ENCODE data around the gene TMEM87A.
"Not testable (repeated sequence)": the region's sequence is repeated elsewhere in the genome, so short reads cannot be mapped to it uniquely, and the experiment has no call there.

The TMEM87A gene

GRCh38 chr15:42239528-42240182, 33.6 kb downstream of the TMEM87A start:
- H3K36me3 ChIP-seq (replicated peaks): peaks cover 21% of the 10 kb centered on the region
- no peak overlapping the region for H3K4me3 ChIP-seq
- in situ Hi-C loops (cut with MboI; ENCODE audit: low sequenced_read_pairs): no loop called here
- H3K9me3 ChIP-seq: no peaks in the 10 kb centered on the region
- no peaks in the 10 kb centered on the region for H3K4me1 ChIP-seq
- H3K27me3 ChIP-seq (ENCODE audit: low read depth): no peaks in the 10 kb centered on the region
- DNase-seq (ENCODE audit: low spot score in 2 of 2): no peak

- no peak for DNase-seq (ENCODE audit: low spot score in 2 of 2)
Observed at GRCh38 chr15:42233107-42233506, 40.1 kb downstream of the TMEM87A start.

GRCh38 chr15:42232606-42233005, 40.6 kb downstream of the TMEM87A start:
- in situ Hi-C loops (cut with MboI; ENCODE audit: low sequenced_read_pairs): no loop called here
- Histone ChIP-seq H3K9me3 (no peaks in the 10 kb centered on the region), H3K4me1 (no peaks in the 10 kb centered on the region; the same call in 1 of the 2 replicates), H3K27me3 (ENCODE audit: low read depth) (no peaks in the 10 kb centered on the region), H3K36me3 (replicated peaks) (peaks cover 18% of the 10 kb centered on the region), H3K4me3 (no peak overlapping the region)
- DNase-seq (ENCODE audit: low spot score in 2 of 2): no peak

More at GRCh38 chr15:42233107-42233506, 40.1 kb downstream of the TMEM87A start:
- no peaks in the 10 kb centered on the region for H3K27me3 ChIP-seq (ENCODE audit: low read depth)
- H3K4me3 ChIP-seq: no peak overlapping the region
- H3K36me3 ChIP-seq (replicated peaks): peaks cover 14% of the 10 kb centered on the region
- no peaks in the 10 kb centered on the region; the same call in 1 of the 2 replicates for H3K4me1 ChIP-seq
- in situ Hi-C loops (cut with MboI; ENCODE audit: low sequenced_read_pairs): no loop called here
- H3K9me3 ChIP-seq: no peaks in the 10 kb centered on the region

- Histone ChIP-seq H3K9me3 (no peaks in the 10 kb centered on the region), H3K4me1 (no peaks in the 10 kb centered on the region; the same call in 1 of the 2 replicates), H3K27me3 (ENCODE audit: low read depth) (no peaks in the 10 kb centered on the region), H3K36me3 (replicated peaks) (peaks cover 25% of the 10 kb centered on the region), H3K4me3 (no peak overlapping the region)
- in situ Hi-C loops (cut with MboI; ENCODE audit: low sequenced_read_pairs): no loop called here
- DNase-seq (ENCODE audit: low spot score in 2 of 2): no peak
Observed at GRCh38 chr15:42231088-42231487, 42.1 kb downstream of the TMEM87A start.

- H3K9me3 ChIP-seq; DNase-seq (ENCODE audit: low spot score in 2 of 2); H3K4me3 ChIP-seq; H3K27me3 ChIP-seq (ENCODE audit: low read depth); H3K4me1 ChIP-seq; in situ Hi-C loops (cut with MboI; ENCODE audit: low sequenced_read_pairs): not testable (repeated sequence)
- peaks cover 26% of the 10 kb centered on the region for H3K36me3 ChIP-seq (replicated peaks)
Observed at GRCh38 chr15:42228981-42229380, 44.3 kb downstream of the TMEM87A start.

- Histone ChIP-seq H3K9me3 (no peaks in the 10 kb centered on the region), H3K36me3 (replicated peaks) (peaks cover 26% of the 10 kb centered on the region), H3K4me1 (no peaks in the 10 kb centered on the region; the same call in 1 of the 2 replicates), H3K27me3 (ENCODE audit: low read depth) (no peaks in the 10 kb centered on the region), H3K4me3 (no peak overlapping the region)
- no peak for DNase-seq (ENCODE audit: low spot score in 2 of 2)
- in situ Hi-C loops (cut with MboI; ENCODE audit: low sequenced_read_pairs): no loop called here
Observed at GRCh38 chr15:42228036-42228435, 45.2 kb downstream of the TMEM87A start.

- in situ Hi-C loops (cut with MboI; ENCODE audit: low sequenced_read_pairs): no loop called here
- H3K36me3 ChIP-seq (replicated peaks): peaks cover 26% of the 10 kb centered on the region
Observed at GRCh38 chr15:42226648-42227047, 46.6 kb downstream of the TMEM87A start.

GRCh38 chr15:42220216-42220615, 53.0 kb downstream of the TMEM87A start:
- Histone ChIP-seq H3K36me3 (replicated peaks) (peaks cover 40% of the 10 kb centered on the region), H3K27me3 (ENCODE audit: low read depth) (no peaks in the 10 kb centered on the region), H3K4me3 (no peak overlapping the region), H3K4me1 (no peaks in the 10 kb centered on the region; the same call in 1 of the 2 replicates), H3K9me3 (no peaks in the 10 kb centered on the region)
- no peak for DNase-seq (ENCODE audit: low spot score in 2 of 2)
- in situ Hi-C loops (cut with MboI; ENCODE audit: low sequenced_read_pairs): no loop called here

More at GRCh38 chr15:42226648-42227047, 46.6 kb downstream of the TMEM87A start:
- Histone ChIP-seq H3K9me3 (no peaks in the 10 kb centered on the region), H3K4me1 (no peaks in the 10 kb centered on the region; the same call in 1 of the 2 replicates), H3K27me3 (ENCODE audit: low read depth) (no peaks in the 10 kb centered on the region), H3K4me3 (no peak overlapping the region)
- no peak for DNase-seq (ENCODE audit: low spot score in 2 of 2)

- in situ Hi-C loops (cut with MboI; ENCODE audit: low sequenced_read_pairs): no loop called here
- DNase-seq (ENCODE audit: low spot score in 2 of 2): no peak
- peaks cover 35% of the 10 kb centered on the region for H3K36me3 ChIP-seq (replicated peaks)
- H3K4me1 ChIP-seq: peaks cover 5% of the 10 kb centered on the region
- no peaks in the 10 kb centered on the region for H3K27me3 ChIP-seq (ENCODE audit: low read depth)
- no peaks in the 10 kb centered on the region for H3K9me3 ChIP-seq
- H3K4me3 ChIP-seq: no peak overlapping the region
Observed at GRCh38 chr15:42218953-42219592, 54.2 kb downstream of the TMEM87A start.

- Histone ChIP-seq H3K27me3 (ENCODE audit: low read depth) (no peaks in the 10 kb centered on the region), H3K36me3 (replicated peaks) (peaks cover 35% of the 10 kb centered on the region), H3K9me3 (no peaks in the 10 kb centered on the region), H3K4me3 (no peak overlapping the region), H3K4me1 (peaks cover 18% of the 10 kb centered on the region)
- no peak for DNase-seq (ENCODE audit: low spot score in 2 of 2)
- in situ Hi-C loops (cut with MboI; ENCODE audit: low sequenced_read_pairs): no loop called here
Observed at GRCh38 chr15:42217568-42217967, 55.7 kb downstream of the TMEM87A start.

- Histone ChIP-seq H3K27me3 (ENCODE audit: low read depth) (no peaks in the 10 kb centered on the region), H3K4me1 (peaks cover 27% of the 10 kb centered on the region), H3K4me3 (no peak overlapping the region), H3K9me3 (no peaks in the 10 kb centered on the region), H3K36me3 (replicated peaks) (peaks cover 39% of the 10 kb centered on the region)
- in situ Hi-C loops (cut with MboI; ENCODE audit: low sequenced_read_pairs): no loop called here
- no peak for DNase-seq (ENCODE audit: low spot score in 2 of 2)
Observed at GRCh38 chr15:42215913-42216829, 57.1 kb downstream of the TMEM87A start.

- DNase-seq (ENCODE audit: low spot score in 2 of 2): no peak
- no peaks in the 10 kb centered on the region for H3K9me3 ChIP-seq
- no peak overlapping the region for H3K4me3 ChIP-seq
- H3K27me3 ChIP-seq (ENCODE audit: low read depth): no peaks in the 10 kb centered on the region
- peaks cover 37% of the 10 kb centered on the region for H3K36me3 ChIP-seq (replicated peaks)
- in situ Hi-C loops (cut with MboI; ENCODE audit: low sequenced_read_pairs): no loop called here
- peaks cover 27% of the 10 kb centered on the region for H3K4me1 ChIP-seq
Observed at GRCh38 chr15:42214600-42214999, 58.6 kb downstream of the TMEM87A start.

GRCh38 chr15:42213511-42213910, 59.7 kb downstream of the TMEM87A start:
- Histone ChIP-seq H3K4me3 (no peak overlapping the region), H3K36me3 (replicated peaks) (peaks cover 29% of the 10 kb centered on the region), H3K4me1 (peaks cover 27% of the 10 kb centered on the region), H3K27me3 (ENCODE audit: low read depth) (no peaks in the 10 kb centered on the region), H3K9me3 (no peaks in the 10 kb centered on the region)
- DNase-seq (ENCODE audit: low spot score in 2 of 2): peak; percentile 58 to 91
- in situ Hi-C loops (cut with MboI; ENCODE audit: low sequenced_read_pairs): no loop called here

Data from HAP-1 (cell line).